Lung (tissue), 12 donors: ENCODE data around the gene ZG16B. TPM values are rescaled to one million over a fixed set of nuclear protein-coding genes. Genes with fewer than 3 reads are reported as not detected.
A peak's percentile ranks its signal among the peaks of the same experiment; 100 is the strongest.

Source experiments
- ATAC-seq: fragments of 200-7000 bp; cut with Tn5 transposase; one replicate; pipeline ENCODE4 v1.9.1; 2020; ENCODE audit warnings: moderate number of reproducible peaks; ENCODE audit not compliant: insufficient read depth, low FRiP score
- DNase-seq, 3 donors: peaks; one replicate each; pipeline ENCODE4 v3.0.0-alpha.2; 2013 to 2017
- H3K27ac ChIP-seq, 2 donors: one replicate each; pipeline ENCODE4 v1.5.1; 2013; ENCODE audit warnings: mild to moderate bottlenecking in 2 of 2, moderate library complexity in 2 of 2, control low read depth in 1 of 2, inconsistent platforms in 1 of 2, low read depth in 1 of 2, low read length in 1 of 2
- H3K27me3 ChIP-seq, 3 donors: one replicate each; pipeline ENCODE4 v1.5.1; 2013; ENCODE audit warnings: low read length in 2 of 3; ENCODE audit not compliant: control insufficient read depth in 3 of 3, insufficient read depth in 3 of 3
- H3K36me3 ChIP-seq, 4 donors: one replicate each; pipeline ENCODE4 v1.5.1; 2013; ENCODE audit warnings: low read length in 4 of 4, mild to moderate bottlenecking in 1 of 4, moderate library complexity in 1 of 4; ENCODE audit not compliant: control insufficient read depth in 4 of 4, insufficient read depth in 4 of 4
- H3K4me1 ChIP-seq, 5 donors: one replicate each; pipeline ENCODE4 v1.5.1; 2013; ENCODE audit warnings: low read length in 5 of 5, mild to moderate bottlenecking in 2 of 5, moderate library complexity in 1 of 5; ENCODE audit not compliant: control insufficient read depth in 5 of 5, insufficient read depth in 5 of 5
- H3K4me3 ChIP-seq: one replicate; pipeline ENCODE4 v1.5.1; 2013; ENCODE audit warnings: mild to moderate bottlenecking, control low read depth, moderate library complexity
- H3K9ac ChIP-seq, 2 donors: one replicate each; pipeline ENCODE4 v1.5.1; 2013; ENCODE audit warnings: low read length in 2 of 2, control low read depth in 1 of 2; ENCODE audit not compliant: insufficient read depth in 1 of 2
- H3K9me3 ChIP-seq, 4 donors: one replicate each; pipeline ENCODE4 v1.5.1; 2013; ENCODE audit warnings: low read length in 3 of 4, mild to moderate bottlenecking in 1 of 4, moderate library complexity in 1 of 4; ENCODE audit not compliant: control insufficient read depth in 4 of 4, insufficient read depth in 3 of 4
- WGBS, 2 donors: extraction: QIAGEN DNeasy Blood & Tissue Kit; methylation state at CpG; one replicate each; pipeline ENCODE4 v1.1.7; 2013; 5-methylcytosine and 5-hydroxymethylcytosine counted together
- polyA plus RNA-seq, 2 donors: library from polyadenylated mRNA; stranded (reverse); fragments of 200-250 nt; gene quantifications; one replicate each; pipeline ENCODE4 v1.2.1, GENCODE V29; 2013
- total RNA-seq, 2 donors: library from RNA; depleted of rRNA in 1 of 2; stranded (reverse); fragments of >200 nt in 1 of 2; gene quantifications; one replicate each; pipeline ENCODE4 v1.2.1, GENCODE V29; 2014 to 2021
- TF ChIP-seq, protein P1 (sequence below): IDR thresholded peaks from 2 replicates; pipeline ENCODE4 v1.5.1; 2012; ENCODE audit warnings: mild to moderate bottlenecking; ENCODE audit errors: control extremely low read depth, extremely low read depth
- donor health status: control.
- donor health status: control.
- donor health status: Bipolar disorder and iron deficiency.
- donor health status: healthy.
- donor health status: DM: yes; HTN: yes; CAD: no.

Gene ZG16B
- total and polyA plus RNA-seq, 4 donors: 2.1 to 6.1 (median 4.3) TPM

DNA sequence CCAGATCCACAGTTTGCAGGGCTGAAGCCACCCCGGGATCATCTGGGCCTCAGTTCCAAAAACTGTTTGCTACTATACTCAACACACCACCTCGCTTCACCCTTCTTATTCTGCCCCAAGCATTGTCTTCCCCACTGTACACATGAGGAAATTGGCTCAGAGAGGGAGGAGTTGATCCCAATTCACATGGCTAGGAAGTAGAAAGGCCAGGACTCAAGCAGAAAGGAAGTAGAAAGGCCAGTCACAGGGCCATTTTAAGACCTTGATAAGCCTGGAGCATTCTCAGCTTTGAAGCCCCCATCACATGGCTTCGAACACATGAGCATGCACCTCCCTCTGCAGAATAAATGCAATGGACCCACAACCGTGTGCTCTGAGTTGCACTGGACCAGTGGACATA, 35.5 kb downstream of the ZG16B start:
- no peak overlapping the region for H3K4me3 ChIP-seq
- H3K4me1 ChIP-seq: peaks cover 0 to 4% (median 0%) of the 10 kb centered on the region in 5 donors
- H3K27me3 ChIP-seq: peaks cover 0 to 19% (median 18%) of the 10 kb centered on the region in 3 donors
- peaks cover 0 to 6% (median 0%) of the 10 kb centered on the region in 4 donors for H3K9me3 ChIP-seq
- H3K9ac ChIP-seq: no peak overlapping the region
- H3K27ac ChIP-seq: no peak overlapping the region
- 77 to 78% methylated on average over 4 of the region's 4 CpGs for WGBS, 2 donors
- DNase-seq (no peak), ATAC-seq (no peak)
- TF ChIP-seq, protein P1, sequence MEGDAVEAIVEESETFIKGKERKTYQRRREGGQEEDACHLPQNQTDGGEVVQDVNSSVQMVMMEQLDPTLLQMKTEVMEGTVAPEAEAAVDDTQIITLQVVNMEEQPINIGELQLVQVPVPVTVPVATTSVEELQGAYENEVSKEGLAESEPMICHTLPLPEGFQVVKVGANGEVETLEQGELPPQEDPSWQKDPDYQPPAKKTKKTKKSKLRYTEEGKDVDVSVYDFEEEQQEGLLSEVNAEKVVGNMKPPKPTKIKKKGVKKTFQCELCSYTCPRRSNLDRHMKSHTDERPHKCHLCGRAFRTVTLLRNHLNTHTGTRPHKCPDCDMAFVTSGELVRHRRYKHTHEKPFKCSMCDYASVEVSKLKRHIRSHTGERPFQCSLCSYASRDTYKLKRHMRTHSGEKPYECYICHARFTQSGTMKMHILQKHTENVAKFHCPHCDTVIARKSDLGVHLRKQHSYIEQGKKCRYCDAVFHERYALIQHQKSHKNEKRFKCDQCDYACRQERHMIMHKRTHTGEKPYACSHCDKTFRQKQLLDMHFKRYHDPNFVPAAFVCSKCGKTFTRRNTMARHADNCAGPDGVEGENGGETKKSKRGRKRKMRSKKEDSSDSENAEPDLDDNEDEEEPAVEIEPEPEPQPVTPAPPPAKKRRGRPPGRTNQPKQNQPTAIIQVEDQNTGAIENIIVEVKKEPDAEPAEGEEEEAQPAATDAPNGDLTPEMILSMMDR: no peak
- H3K36me3 ChIP-seq: no peaks in the 10 kb centered on the region

DNA sequence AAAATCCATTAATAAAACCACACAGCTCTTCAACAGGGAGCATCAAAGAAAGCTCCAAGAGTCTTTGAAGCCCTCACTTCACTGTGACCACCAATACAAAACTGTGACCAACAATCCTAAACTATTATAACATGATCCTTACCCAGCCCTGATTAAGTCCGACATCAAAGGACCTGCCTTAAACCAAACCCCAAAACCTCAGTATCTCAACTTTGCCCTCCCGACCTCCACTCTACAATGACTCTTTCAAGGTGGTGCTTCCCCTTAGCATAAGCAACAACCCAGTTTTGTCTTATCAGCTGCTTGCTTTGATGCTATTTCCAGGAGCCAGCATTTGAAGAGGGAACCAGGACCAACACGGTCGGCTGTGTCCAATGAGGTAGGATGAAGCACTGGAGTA, 36.3 kb downstream of the ZG16B start:
- no peak for ATAC-seq
- H3K4me1 ChIP-seq: peaks cover 0 to 4% (median 0%) of the 10 kb centered on the region in 5 donors
- peaks cover 0 to 23% (median 19%) of the 10 kb centered on the region in 3 donors for H3K27me3 ChIP-seq
- WGBS, 2 donors: 60 to 89% methylated on average over 4 of the region's 4 CpGs
- no peak overlapping the region for H3K9ac ChIP-seq
- TF ChIP-seq, protein P1: no peak
- DNase-seq: no peak
- no peaks in the 10 kb centered on the region for H3K36me3 ChIP-seq
- no peaks in the 10 kb centered on the region for H3K9me3 ChIP-seq
- no peak overlapping the region for H3K4me3 ChIP-seq
- no peak overlapping the region for H3K27ac ChIP-seq

DNA sequence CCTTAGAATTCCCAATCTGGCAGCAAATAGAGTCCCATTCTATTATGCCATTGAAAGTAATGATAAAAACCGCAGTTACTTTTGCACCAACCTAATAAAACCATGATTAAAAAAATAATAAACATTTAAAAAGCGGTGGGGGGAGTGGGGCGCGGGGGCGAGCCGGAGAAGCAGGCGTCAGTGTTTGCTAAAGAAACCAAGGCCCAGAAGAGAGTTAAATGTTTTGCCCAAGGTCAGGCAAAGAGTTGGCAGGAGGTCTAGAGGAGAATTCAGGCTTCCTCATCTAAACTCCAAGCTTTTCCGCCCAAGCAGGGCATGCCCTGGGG, 37.5 kb downstream of the ZG16B start:
- no peaks in the 10 kb centered on the region for H3K9me3 ChIP-seq
- H3K27me3 ChIP-seq: peaks cover 0 to 24% (median 19%) of the 10 kb centered on the region in 3 donors
- peak overlapping the region; percentile 94 for H3K27ac ChIP-seq
- peaks cover 0 to 4% (median 0%) of the 10 kb centered on the region in 5 donors for H3K4me1 ChIP-seq
- no peak overlapping the region for H3K9ac ChIP-seq
- peak overlapping the region; percentile 33 for H3K4me3 ChIP-seq
- WGBS, 2 donors: 18 to 51% methylated on average over 8 of the region's 8 CpGs
- TF ChIP-seq, protein P1: no peak
- no peaks in the 10 kb centered on the region for H3K36me3 ChIP-seq
- ATAC-seq: no peak
- no peak for DNase-seq
